Adipocyte (in vitro differentiated cells): Measurements from ENCODE around the gene FTO.

Experiments used
- DNase-seq: peaks from one replicate; pipeline ENCODE4 v3.0.0-alpha.2; 2015; ENCODE audit warnings: low read depth
- H3K27me3 ChIP-seq: replicated peaks from 2 replicates; pipeline ENCODE4 v1.7.0; 2013; ENCODE audit warnings: mild to moderate bottlenecking, low read length, moderate library complexity; ENCODE audit not compliant: control insufficient read depth, insufficient read depth
- H3K36me3 ChIP-seq: 2 replicates; pipeline ENCODE4 v1.7.0; 2013; ENCODE audit warnings: low read length, mild to moderate bottlenecking, moderate library complexity; ENCODE audit not compliant: control insufficient read depth, insufficient read depth, severe bottlenecking
- H3K4me1 ChIP-seq: 2 replicates; pipeline ENCODE4 v1.7.0; 2013; ENCODE audit warnings: mild to moderate bottlenecking, low read length, moderate library complexity; ENCODE audit not compliant: control insufficient read depth, insufficient read depth
- H3K4me3 ChIP-seq: 2 replicates; pipeline ENCODE4 v1.7.0; 2013; ENCODE audit warnings: mild to moderate bottlenecking, low read length, moderate library complexity
- H3K9ac ChIP-seq: 2 replicates; pipeline ENCODE4 v1.7.0; 2013; ENCODE audit warnings: mild to moderate bottlenecking, low read length, moderate library complexity
- H3K9me3 ChIP-seq: 2 replicates; pipeline ENCODE4 v1.7.0; 2013; ENCODE audit warnings: mild to moderate bottlenecking, low read length, moderate library complexity; ENCODE audit not compliant: control insufficient read depth

FTO gene

GRCh38 chr16:54142787-54143186 is 438.8 kb downstream of the FTO start:
- Histone ChIP-seq H3K4me1 (no peaks in the 10 kb centered on the region), H3K9me3 (no peaks in the 10 kb centered on the region), H3K36me3 (no peaks in the 10 kb centered on the region), H3K4me3 (no peak overlapping the region), H3K9ac (no peak overlapping the region), H3K27me3 (no peaks in the 10 kb centered on the region)
- no peak for DNase-seq

GRCh38 chr16:54143410-54143809 is 439.5 kb downstream of the FTO start:
- DNase-seq: no peak
- Histone ChIP-seq H3K4me1 (no peaks in the 10 kb centered on the region), H3K9ac (no peak overlapping the region), H3K9me3 (no peaks in the 10 kb centered on the region), H3K27me3 (no peaks in the 10 kb centered on the region), H3K4me3 (no peak overlapping the region), H3K36me3 (no peaks in the 10 kb centered on the region)

- Histone ChIP-seq H3K36me3 (no peaks in the 10 kb centered on the region), H3K4me3 (no peak overlapping the region), H3K27me3 (no peaks in the 10 kb centered on the region), H3K9ac (no peak overlapping the region), H3K9me3 (peaks cover 3% of the 10 kb centered on the region), H3K4me1 (no peaks in the 10 kb centered on the region)
- DNase-seq: no peak
Measured at GRCh38 chr16:54143934-54144571, 440.1 kb downstream of the FTO start.

- H3K27me3 ChIP-seq: peaks cover 2% of the 10 kb centered on the region
- no peak overlapping the region for H3K4me3 ChIP-seq
- no peaks in the 10 kb centered on the region for H3K4me1 ChIP-seq
- peaks cover 4% of the 10 kb centered on the region for H3K9me3 ChIP-seq
- DNase-seq: no peak
- no peak overlapping the region for H3K9ac ChIP-seq
- no peaks in the 10 kb centered on the region for H3K36me3 ChIP-seq
Measured at GRCh38 chr16:54144572-54144947, 440.6 kb downstream of the FTO start.

GRCh38 chr16:54145881-54146280 is 441.9 kb downstream of the FTO start:
- Histone ChIP-seq H3K27me3 (peaks cover 13% of the 10 kb centered on the region), H3K4me1 (no peaks in the 10 kb centered on the region), H3K9ac (no peak overlapping the region), H3K9me3 (peaks cover 4% of the 10 kb centered on the region), H3K36me3 (no peaks in the 10 kb centered on the region), H3K4me3 (no peak overlapping the region)
- DNase-seq: no peak

GRCh38 chr16:54148974-54149373 is 445.0 kb downstream of the FTO start:
- Histone ChIP-seq H3K9ac (no peak overlapping the region), H3K4me3 (no peak overlapping the region), H3K27me3 (peaks cover 22% of the 10 kb centered on the region), H3K9me3 (peaks cover 4% of the 10 kb centered on the region), H3K4me1 (no peaks in the 10 kb centered on the region), H3K36me3 (no peaks in the 10 kb centered on the region)
- no peak for DNase-seq

- no peak overlapping the region for H3K4me3 ChIP-seq
- no peaks in the 10 kb centered on the region for H3K36me3 ChIP-seq
- peaks cover 22% of the 10 kb centered on the region for H3K27me3 ChIP-seq
- H3K9ac ChIP-seq: no peak overlapping the region
- peaks cover 4% of the 10 kb centered on the region for H3K9me3 ChIP-seq
- DNase-seq: no peak
- H3K4me1 ChIP-seq: no peaks in the 10 kb centered on the region
Measured at GRCh38 chr16:54150861-54151260, 446.9 kb downstream of the FTO start.

- peaks cover 4% of the 10 kb centered on the region for H3K9me3 ChIP-seq
- H3K4me3 ChIP-seq: no peak overlapping the region
- H3K36me3 ChIP-seq: no peaks in the 10 kb centered on the region
- no peak overlapping the region for H3K9ac ChIP-seq
- no peak for DNase-seq
- H3K27me3 ChIP-seq: peaks cover 22% of the 10 kb centered on the region
- no peaks in the 10 kb centered on the region for H3K4me1 ChIP-seq
Measured at GRCh38 chr16:54152362-54153239, 448.6 kb downstream of the FTO start.

GRCh38 chr16:54153240-54153934 is 449.4 kb downstream of the FTO start:
- Histone ChIP-seq H3K9ac (no peak overlapping the region), H3K27me3 (peaks cover 22% of the 10 kb centered on the region), H3K4me3 (no peak overlapping the region), H3K36me3 (no peaks in the 10 kb centered on the region), H3K9me3 (peaks cover 4% of the 10 kb centered on the region), H3K4me1 (no peaks in the 10 kb centered on the region)
- DNase-seq: no peak

GRCh38 chr16:54156349-54156748 is 452.4 kb downstream of the FTO start:
- Histone ChIP-seq H3K36me3 (no peaks in the 10 kb centered on the region), H3K4me1 (no peaks in the 10 kb centered on the region), H3K27me3 (peaks cover 18% of the 10 kb centered on the region), H3K9me3 (no peaks in the 10 kb centered on the region), H3K9ac (no peak overlapping the region), H3K4me3 (no peak overlapping the region)
- DNase-seq: no peak

- Histone ChIP-seq H3K9ac (no peak overlapping the region), H3K27me3 (peaks cover 17% of the 10 kb centered on the region)
Measured at GRCh38 chr16:54158986-54159385, 455.0 kb downstream of the FTO start.

More at GRCh38 chr16:54158986-54159385, 455.0 kb downstream of the FTO start:
- H3K4me1 ChIP-seq: no peaks in the 10 kb centered on the region
- H3K36me3 ChIP-seq: no peaks in the 10 kb centered on the region
- H3K9me3 ChIP-seq: no peaks in the 10 kb centered on the region
- DNase-seq: no peak
- H3K4me3 ChIP-seq: no peak overlapping the region
